ENCODE measurements around the gene SLC11A2. TPM values are rescaled to one million over a fixed set of nuclear protein-coding genes. Genes with fewer than 3 reads are reported as not detected.

The SLC11A2 gene
- total RNA-seq, 2 donors from 2014 or later, result 74.3 to 99.1 TPM

- no peak overlapping the region for H3K4me3 Mint-ChIP-seq
- no peak overlapping the region for H3K27ac Mint-ChIP-seq
- TF ChIP-seq CTCF (conservative IDR thresholded peaks at IDR 0.05), result no peak
- H3K27ac ChIP-seq (ENCODE audit: low read depth, low read length), result no peak overlapping the region
- no peak overlapping the region for H3K4me3 ChIP-seq (ENCODE audit: low read length)
- no peaks in the 10 kb centered on the region for H3K9me3 Mint-ChIP-seq
- peaks cover 2% of the 10 kb centered on the region for H3K27me3 Mint-ChIP-seq (ENCODE audit: insufficient read depth)
- H3K36me3 ChIP-seq (ENCODE audit: control insufficient read depth, insufficient read depth, low read length), result no peaks in the 10 kb centered on the region
- H3K4me1 ChIP-seq (ENCODE audit: control insufficient read depth, insufficient read depth, low read length), result no peaks in the 10 kb centered on the region
- WGBS, 2 experiments (ENCODE audit: insufficient coverage in 1 of 2, insufficient read length in 1 of 2), result 94 to 98% methylated on average over 3 of the region's 3 CpGs
- DNase-seq, result no peak
- no peaks in the 10 kb centered on the region for H3K27me3 ChIP-seq (ENCODE audit: control insufficient read depth, insufficient read depth, low read length, poor library complexity, severe bottlenecking)
- H3K9ac ChIP-seq (ENCODE audit: extremely low read depth, low read length, poor library complexity, severe bottlenecking), result no peak overlapping the region
- peaks cover 4% of the 10 kb centered on the region for H3K36me3 Mint-ChIP-seq (ENCODE audit: low read depth)
- H3K9me3 ChIP-seq (ENCODE audit: control insufficient read depth, low read length), result no peaks in the 10 kb centered on the region
- H3K4me1 Mint-ChIP-seq, result peaks cover 19% of the 10 kb centered on the region
Measured at GRCh38 chr12:50929831-50930230, 96.4 kb downstream of the SLC11A2 start.

Other genes with a start within 250 kb of the SLC11A2 start
- gene TMPRSS12, start 183.5 kb downstream of the SLC11A2 start, total RNA-seq, result not detected
- not detected for gene HIGD1C, start 73.8 kb downstream of the SLC11A2 start, total RNA-seq
- 10 to 100 TPM; 34.8 to 40.2 TPM for gene LETMD1, start 21.9 kb upstream of the SLC11A2 start, total RNA-seq
- 10 to 100 TPM; 45.7 to 52.1 TPM for gene CSRNP2, start 57.2 kb upstream of the SLC11A2 start, total RNA-seq
- 10 to 100 TPM; 44.1 to 47.2 TPM for gene TFCP2, start 146.8 kb upstream of the SLC11A2 start, total RNA-seq
- 10 to 100 TPM; 11.4 to 16.4 TPM for gene POU6F1, start 191.7 kb upstream of the SLC11A2 start, total RNA-seq
- gene DAZAP2, start 212.4 kb upstream of the SLC11A2 start, total RNA-seq, result 10 to 100 TPM; 31.5 to 42.7 TPM
- gene SMAGP, start 244.0 kb upstream of the SLC11A2 start, total RNA-seq, result 10 to 100 TPM; 43.5 to 61.2 TPM